Right kidney (tissue), 9 donors: ENCODE measurements around the gene RASA4.
A peak's percentile ranks its signal among the peaks of the same experiment; 100 is the strongest.
"Not testable (repeated sequence)": the region's sequence is repeated elsewhere in the genome, so short reads cannot be mapped to it uniquely, and the experiment has no call there.

ENCODE experiments used
- DNase-seq: peaks from one replicate; pipeline ENCODE4 v3.0.0-alpha.2; 2016
- long read RNA-seq, 8 donors: transcript quantifications; one replicate each; lab custom pipeline, GENCODE V29; 2026

Gene RASA4
- long read RNA-seq, donor 1, full-length matches to known transcripts = 6 of 6 reads
- long read RNA-seq, donor 1, partial matches to known transcripts = 0 of 6 reads
- long read RNA-seq, donor 1, other reads (novel, unspliced or antisense) = 0 of 6 reads
- long read RNA-seq, donor 2, full-length matches to known transcripts = 1 of 1 reads
- long read RNA-seq, donor 2, partial matches to known transcripts = 0 of 1 reads
- long read RNA-seq, donor 2, other reads (novel, unspliced or antisense) = 0 of 1 reads
- long read RNA-seq, donor 3, full-length matches to known transcripts = 3 of 3 reads
- long read RNA-seq, donor 3, partial matches to known transcripts = 0 of 3 reads
- long read RNA-seq, donor 3, other reads (novel, unspliced or antisense) = 0 of 3 reads
- long read RNA-seq, donor 4, full-length matches to known transcripts = 5 of 14 reads
- long read RNA-seq, donor 4, partial matches to known transcripts = 0 of 14 reads
- long read RNA-seq, donor 4, other reads (novel, unspliced or antisense) = 9 of 14 reads
- long read RNA-seq, donor 5, full-length matches to known transcripts = 7 of 7 reads
- long read RNA-seq, donor 5, partial matches to known transcripts = 0 of 7 reads
- long read RNA-seq, donor 5, other reads (novel, unspliced or antisense) = 0 of 7 reads
- long read RNA-seq, donor 6, full-length matches to known transcripts = 5 of 5 reads
- long read RNA-seq, donor 6, partial matches to known transcripts = 0 of 5 reads
- long read RNA-seq, donor 6, other reads (novel, unspliced or antisense) = 0 of 5 reads
- long read RNA-seq, donor 7, partial matches to known transcripts = 0 of 3 reads
- long read RNA-seq, donor 7, other reads (novel, unspliced or antisense) = 0 of 3 reads
- long read RNA-seq, donor 8, partial matches to known transcripts = 0 of 2 reads
- long read RNA-seq, donor 8, other reads (novel, unspliced or antisense) = 0 of 2 reads

DNA sequence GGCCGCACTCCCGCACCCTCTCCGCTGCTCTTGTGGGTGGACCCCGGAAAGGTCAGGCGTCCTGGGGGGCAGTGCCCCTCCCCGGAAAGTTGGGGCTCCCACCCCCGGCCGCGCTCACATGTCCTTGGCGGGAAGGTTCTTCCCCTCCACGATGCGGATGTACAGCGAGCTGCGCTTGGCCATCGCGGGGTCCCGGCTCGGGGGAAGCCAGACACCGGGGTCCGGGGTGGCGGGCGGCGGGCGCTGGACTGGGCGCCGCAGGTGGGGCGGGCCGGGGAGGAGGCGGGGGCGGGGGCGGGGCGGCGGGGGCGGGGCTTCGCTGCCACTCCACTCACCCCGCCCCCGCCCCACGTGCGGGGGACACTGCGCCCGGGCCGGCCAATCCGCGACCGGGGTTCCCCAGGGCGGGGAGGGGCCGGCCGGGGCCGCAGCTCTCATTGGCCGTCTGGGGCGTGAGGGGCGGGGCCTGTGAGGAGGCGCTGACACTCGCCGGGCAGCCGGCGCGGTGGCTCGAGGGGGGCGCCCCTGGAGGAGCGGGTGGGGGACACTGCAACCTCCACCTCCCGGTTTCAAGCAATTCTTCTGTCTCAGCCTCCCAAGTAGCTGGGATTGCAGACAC lies at the start of gene RASA4:
Gene RASA4 (minus strand): TSS at position 250 of the 619 bp plus-strand sequence. CDS start 67 bp downstream, at position 183.
- not testable (repeated sequence) for DNase-seq

DNA sequence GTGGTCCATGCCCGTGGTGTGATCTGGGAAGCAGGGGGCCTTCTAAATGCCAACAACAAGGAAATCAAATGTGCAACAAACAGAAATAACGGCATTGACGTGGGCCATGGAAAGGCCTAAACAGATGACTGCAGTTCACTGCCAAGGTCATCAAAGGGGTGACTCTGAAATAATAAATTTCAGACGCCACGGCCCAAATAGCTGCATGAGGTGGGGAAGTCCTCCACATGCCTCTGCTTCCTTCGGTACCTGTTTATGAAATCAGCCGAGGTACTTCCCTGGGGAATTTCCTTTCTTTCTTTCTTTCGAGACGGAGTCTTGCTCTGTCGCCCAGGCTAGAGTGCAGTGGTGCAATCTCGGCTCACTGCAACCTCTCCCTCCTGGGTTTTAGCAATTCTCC lies 48.2 kb upstream of the RASA4 start:
- not testable (repeated sequence) for DNase-seq

DNA sequence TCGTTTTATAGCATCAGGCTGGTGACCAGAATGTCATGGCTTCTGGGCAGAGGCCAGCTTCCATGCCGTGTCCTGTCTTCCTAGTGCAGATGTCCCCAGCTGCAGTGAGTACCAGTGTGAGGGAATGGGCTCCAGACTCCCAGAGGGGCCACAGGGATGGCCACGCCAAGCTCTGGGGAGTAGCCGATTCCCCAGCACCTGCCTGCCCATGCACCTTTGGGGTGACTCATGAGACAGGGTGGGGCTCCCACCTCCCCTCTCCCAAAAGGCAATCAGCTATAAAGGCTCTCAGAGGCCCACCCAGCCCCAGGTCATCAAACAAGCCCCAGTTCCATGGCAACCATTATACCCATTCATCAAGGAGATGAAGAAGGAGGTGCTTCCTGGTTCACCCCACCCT lies 33.4 kb upstream of the RASA4 start, which contains the start of gene SPDYE2B:
Gene SPDYE2B (plus strand): TSS at position 396 of the 400 bp plus-strand sequence. CDS start 2,030 bp downstream, outside the sequence.
- not testable (repeated sequence) for DNase-seq

DNA sequence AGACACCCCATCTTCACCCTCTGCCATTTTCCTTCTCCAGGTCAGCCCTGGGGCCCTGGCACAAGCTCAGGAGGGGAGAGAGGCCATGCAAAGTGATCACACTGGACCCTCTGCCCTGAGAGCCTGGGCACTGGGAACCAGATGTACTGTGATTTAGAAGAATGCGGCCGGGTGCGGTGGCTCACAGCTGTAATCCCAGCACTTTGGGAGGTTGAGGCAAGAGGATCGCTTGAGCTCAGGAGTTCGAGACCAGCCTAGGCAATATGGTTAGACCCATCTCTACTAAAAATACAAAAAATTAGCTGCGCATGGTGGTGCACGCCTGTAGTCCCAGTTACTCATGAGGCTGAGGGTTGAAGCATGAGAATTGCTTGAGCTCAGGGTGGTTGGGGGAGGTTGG lies 31.3 kb upstream of the RASA4 start:
- DNase-seq = not testable (repeated sequence)

DNA sequence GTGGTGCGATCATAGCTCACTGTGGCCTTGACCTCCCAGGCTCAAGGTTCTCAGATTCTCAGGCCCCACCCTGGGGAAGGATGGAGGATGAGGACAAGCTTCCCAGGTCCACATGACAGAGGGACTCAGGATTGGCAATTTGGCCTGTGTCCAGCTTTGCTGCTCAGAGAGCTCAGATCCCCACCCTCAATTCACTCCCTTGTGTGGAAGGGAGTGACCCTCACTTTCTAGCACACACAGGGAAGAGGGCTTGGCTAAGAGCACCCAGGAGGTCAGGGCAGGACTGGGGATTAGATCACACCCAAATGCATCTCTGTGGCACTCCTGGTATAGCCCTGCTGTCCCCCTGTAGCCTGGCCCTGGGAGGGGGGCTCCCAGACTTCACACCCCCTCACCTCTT lies 26.8 kb upstream of the RASA4 start:
- DNase-seq = not testable (repeated sequence)

DNA sequence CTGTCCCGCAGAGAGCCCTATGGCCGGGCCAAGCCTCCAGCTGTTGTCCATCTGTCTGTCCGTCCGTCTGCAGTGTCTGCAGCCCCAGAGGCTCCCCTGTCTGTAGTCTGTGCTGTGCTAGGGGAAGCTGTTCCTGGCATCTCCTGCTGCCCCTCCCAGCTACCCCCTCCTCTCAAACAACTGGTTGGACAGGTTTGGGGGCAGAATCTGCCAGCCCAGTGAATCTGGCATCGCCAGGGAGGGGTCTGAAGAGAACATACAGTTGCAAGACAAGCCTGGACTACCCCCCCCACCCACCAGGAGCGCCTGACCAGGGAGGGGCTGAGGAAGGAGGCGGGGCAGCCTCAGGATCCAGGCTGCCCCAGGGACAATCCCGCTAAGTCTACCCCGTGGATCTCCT lies 26.1 kb upstream of the RASA4 start, which contains the start of gene UPK3BL1:
Gene UPK3BL1 (minus strand): TSS at position 101 of the 400 bp plus-strand sequence. CDS start 50 bp downstream, at position 51.
- DNase-seq = not testable (repeated sequence)

DNA sequence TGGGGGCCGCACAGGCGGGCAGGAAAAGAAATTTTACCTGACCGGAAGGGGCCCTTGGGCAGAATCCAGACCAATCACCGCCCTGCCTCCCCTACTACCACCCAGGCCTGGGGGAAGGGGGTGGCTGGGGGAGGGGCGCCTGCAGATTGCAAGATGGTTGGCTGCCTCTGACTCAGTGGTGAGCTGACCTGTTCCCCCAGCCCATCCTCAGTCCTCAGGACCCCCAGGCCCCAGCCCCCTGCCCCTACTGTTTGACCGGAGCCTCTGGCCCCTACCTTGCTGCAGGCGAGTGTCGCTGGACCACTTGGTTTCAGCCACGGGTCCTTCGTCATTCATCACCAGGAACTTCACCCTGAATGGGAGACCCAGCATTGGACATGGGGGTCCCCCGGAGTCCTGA lies 22.3 kb upstream of the RASA4 start:
- DNase-seq = not testable (repeated sequence)

DNA sequence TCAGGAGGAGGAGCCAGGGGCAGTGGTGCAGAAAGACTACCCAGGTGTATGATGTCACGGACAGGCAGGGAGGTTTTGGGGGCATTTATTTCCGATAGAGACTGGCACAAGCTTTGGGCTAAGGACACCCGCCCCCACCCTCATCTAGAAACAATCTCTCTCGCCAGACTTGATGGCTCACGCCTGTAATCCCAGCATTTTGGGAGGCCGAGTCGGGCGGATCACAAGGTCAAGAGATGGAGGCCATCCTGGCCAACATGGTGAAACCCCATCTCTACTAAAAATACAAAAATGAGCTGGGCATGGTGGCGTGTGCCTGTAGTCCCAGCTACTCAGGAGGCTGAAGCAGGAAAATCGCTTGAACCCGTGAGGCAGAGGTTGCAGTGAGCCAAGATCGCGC lies 20.4 kb upstream of the RASA4 start:
- DNase-seq = not testable (repeated sequence)

DNA sequence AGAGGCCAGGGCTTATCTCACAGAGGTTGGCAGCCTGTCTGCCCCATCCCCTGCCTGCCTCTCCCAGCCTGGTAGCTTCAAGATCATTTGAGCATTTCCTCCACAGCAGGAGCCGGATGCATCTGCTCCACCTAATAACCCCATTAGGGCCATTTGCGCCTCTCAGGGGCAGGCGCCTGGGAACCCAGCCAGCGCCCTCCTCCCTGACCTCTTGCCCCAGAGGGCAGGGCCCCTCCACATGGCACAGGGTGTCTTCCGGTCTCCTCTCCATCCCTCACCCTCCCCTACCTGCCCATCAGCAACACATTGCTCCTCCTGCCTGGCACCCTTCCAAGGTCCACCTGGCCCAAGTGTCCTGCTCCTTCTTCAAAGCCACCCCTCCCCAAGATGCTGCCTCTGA lies 18.8 kb upstream of the RASA4 start:
- DNase-seq = not testable (repeated sequence)

DNA sequence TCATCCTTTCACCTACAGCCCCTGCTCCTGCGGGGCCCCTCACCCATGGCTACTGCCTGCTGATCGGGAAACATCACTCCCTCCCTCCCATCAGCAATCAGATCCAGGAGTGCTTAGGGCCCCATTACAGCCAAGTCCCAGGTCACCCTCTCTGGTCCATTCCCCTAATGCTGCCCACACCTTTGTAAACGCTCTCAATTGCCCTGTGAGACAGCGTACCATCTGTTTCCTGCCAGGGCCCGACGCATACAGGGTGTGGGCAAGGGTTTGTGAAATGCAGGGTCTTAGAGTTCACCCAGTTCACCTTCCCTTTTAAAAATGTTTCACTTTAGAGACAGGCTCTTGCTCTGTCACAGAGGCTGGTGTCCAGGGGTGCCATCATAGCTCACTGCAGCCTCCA lies 17.7 kb upstream of the RASA4 start:
- not testable (repeated sequence) for DNase-seq

DNA sequence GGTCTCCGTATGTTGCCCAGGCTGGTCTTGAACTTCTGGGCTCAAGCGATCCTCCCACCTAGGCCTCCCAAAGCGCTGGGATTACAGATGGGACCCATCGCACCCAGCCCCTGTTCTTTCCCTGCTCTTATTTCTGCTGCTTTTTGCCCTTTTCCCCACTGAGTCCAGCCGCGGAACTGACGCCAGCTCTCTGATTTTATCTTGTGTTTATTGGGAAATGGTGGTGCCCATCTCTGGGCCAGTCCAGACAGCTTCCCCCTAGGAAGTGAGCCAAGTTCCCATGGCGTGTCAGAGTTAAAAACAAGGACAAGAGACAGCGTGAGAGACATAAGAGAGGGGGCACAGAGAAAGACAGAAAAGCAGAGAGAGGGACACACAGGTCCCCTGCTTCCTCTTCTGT lies 14.1 kb upstream of the RASA4 start:
- DNase-seq = not testable (repeated sequence)

DNA sequence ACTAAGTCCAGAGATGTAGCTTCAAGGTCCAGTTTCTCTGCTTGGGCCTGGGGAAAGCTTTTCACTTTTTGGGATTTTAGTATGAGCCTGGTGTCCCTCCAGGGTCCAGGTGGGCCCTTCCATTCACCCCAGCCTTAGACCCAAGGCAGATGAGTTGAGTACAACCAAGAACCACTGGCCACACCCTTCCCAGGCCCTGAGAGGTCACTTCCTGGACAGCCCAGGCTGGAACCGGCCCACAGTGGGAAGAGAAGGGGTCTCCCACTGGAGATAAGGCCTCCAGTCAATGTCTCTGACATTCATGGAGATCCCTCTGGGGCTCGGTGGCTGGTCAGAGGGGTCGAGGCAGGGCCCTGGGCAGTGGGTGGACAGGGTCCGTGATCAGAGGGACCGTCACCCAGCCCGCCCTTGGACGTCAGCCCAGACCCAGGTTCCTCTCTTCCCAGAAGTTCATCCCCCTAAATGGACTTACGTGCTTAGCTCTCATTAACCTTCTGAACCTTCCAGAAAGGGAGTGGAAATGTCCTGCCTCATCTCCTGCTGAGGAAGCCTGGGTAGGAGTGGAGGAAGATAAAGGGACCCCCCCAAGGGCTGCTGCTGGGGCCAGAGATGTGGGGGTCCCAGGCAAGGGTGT lies 10.8 kb upstream of the RASA4 start:
- DNase-seq = not testable (repeated sequence)

DNA sequence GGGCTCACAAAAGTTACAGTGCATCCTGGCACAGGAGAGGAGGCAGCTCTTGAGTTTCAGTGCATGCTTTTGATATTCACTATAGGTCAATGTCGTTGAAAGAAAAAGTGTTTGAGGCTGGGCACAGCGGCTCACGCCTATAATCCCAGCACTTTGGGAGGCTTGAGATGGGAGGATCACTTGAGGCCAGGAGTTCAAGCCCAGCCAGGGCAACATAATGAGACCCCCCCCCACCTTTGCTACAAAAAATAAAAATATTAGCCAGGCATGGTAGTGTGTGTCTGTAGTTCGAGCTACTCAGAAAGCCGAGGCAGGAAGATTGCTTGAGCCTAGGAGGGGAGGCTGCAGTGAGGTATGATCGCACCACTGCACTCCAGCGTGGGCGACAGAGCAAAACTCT lies 1.6 kb upstream of the RASA4 start:
- not testable (repeated sequence) for DNase-seq

DNA sequence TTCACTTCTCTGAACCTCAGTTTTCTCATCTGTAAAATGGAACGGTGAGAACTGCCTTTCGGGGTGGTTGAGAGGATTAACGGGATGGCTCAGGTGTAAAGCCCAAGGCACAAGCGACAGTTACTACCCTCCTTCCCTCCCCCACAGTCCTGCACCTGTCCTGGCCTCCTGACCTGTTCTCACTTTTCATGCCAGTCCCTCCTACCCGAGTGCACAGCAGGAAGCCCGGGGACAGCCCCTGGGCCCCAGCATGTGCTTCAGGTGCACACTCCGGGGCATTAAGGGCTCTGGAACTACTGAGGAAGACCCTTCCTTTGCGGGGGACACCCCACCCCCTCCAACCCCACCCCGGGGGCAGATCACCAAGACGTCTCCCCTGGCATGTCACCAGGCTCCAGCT lies 626 bp downstream of the RASA4 start:
- not testable (repeated sequence) for DNase-seq

DNA sequence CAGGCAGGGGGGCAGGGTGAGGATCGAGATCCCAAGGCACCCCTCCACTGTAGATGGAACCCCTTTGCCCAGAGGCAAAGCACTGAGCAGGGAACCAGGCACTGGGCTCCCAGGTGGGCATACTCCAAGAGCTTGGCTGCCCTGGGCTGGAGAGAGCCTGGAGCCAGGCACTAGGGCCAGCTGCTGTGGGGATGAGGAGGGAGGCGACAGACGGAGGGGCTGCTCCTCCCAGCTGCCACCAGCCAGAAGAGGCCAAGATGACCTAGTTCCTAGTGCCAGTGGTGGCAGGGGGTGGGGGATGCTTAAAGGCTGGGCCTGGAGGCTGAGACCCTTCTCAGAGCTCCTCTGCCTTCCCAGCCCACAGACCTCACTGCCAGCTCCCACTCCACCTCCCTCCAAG lies 1.7 kb downstream of the RASA4 start:
- not testable (repeated sequence) for DNase-seq

DNA sequence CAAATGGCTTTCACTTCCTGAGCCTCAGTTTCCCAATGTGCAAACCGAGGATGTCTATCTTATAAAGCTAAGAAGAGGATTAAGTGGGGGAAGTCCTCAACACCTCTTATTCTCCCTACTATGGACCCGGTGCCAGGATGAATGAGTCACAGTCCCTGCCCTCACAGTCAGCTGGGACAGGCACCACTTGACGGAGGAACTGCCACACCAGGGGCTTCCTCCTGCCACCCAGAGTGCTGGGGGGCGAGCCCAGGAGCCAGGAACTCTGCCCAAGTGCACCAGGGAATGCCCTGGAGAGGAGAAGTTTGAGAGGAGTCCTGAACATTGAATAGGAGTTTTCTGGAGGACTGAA lies 2.2 kb downstream of the RASA4 start:
- DNase-seq = not testable (repeated sequence)

DNA sequence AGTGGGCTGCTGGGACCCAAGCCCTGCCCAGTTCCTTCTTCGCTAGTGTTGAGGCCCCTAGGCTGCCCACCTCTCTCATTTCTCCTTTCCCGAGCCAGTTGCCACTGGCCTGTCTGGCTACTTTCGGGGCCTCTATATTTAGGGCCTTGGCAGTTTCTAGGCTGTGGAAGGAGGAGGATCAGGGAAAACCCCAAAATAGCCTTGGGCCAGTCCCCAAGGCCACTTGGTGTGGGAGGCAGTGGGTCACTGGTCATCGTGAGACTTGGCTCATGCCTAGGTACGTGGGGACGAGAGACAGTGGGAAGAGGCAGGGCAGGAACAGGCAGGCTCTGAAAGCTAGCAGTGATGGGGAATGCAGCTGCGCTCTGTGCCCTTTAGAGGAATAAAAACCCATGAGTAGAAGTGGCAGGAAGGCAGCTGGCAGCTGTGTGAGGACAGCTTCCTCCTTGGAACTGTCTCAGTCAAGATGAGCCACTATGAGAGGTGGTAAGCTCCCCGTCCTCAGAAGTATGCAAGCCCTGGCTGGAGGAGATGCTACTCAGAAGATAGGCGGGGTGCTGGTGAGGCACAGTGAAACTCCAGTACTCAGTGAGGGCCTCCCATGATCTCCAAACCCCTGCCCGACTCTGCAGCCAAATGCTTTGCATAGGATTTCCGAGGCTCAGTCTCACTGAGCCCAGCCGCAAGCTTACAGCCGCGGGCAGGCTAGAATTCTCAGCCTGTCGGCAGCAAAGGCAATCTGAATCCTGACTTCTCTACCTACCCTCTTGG lies 2.8 kb downstream of the RASA4 start:
- not testable (repeated sequence) for DNase-seq

DNA sequence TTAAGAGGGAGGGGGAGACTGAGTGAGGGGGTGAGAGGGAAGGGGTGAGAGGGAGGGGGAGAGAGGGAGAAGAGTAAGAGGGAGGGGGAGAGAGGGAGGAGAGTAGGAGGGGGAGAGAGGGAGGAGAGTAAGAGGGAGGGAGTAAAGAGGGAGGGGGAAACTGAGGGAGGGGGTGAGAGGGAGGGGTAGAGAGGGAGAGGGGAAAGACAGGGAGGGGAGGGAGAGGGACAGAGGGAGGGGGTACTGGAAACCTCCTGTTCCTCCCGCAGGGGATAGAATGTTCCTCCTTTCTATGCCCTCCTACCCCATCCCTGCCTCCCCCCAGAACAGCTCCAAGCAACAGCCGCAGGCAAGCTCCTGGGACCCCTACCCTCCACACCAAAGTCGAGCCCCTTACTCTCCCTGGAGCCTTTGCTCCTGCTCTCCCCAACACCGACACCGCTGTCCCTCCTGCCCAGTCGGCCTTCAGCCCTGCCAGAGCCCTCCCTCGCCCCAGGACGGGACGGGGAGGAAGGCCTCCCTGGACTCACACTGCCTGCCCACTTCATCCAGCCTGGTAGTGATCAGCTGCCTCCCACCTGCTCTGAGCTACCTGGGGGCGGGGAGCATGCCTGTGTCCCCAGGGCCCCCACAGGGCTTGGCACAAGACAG lies 4.8 kb downstream of the RASA4 start:
- peak; percentile 41 for DNase-seq

DNA sequence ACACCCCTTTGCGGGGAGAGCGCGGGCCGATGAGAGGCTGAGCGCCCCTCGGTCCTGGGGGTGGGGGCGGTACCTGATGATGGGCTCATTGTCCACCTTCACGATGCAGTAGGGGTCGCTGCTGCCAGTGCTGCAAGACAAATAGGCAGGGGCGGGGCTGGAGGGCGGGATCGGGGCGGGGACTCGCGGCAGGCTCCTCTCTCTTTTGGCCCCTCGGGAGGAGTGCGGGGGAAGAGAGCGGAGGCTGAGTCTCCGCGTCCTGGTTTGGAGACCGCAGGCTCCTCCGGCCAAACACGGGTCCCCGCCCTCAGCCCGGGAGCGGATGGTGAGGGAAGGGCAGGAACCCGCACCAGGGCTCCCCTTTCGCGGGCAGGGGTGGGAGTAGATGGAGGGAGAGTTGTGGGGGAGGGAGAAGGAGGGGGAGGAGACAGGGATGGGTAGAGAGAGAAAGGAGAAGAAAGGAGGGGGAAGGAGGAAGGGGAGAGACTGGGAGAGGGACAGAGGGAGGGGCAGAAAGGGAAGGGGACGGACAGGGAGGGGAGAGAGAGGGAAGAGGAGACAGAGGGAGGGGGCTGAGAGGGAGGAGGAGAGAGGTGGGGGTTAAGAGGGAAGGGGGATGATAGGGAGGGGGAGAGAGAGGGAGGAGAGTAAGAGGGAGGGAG lies 5.4 kb downstream of the RASA4 start:
- DNase-seq = not testable (repeated sequence)

DNA sequence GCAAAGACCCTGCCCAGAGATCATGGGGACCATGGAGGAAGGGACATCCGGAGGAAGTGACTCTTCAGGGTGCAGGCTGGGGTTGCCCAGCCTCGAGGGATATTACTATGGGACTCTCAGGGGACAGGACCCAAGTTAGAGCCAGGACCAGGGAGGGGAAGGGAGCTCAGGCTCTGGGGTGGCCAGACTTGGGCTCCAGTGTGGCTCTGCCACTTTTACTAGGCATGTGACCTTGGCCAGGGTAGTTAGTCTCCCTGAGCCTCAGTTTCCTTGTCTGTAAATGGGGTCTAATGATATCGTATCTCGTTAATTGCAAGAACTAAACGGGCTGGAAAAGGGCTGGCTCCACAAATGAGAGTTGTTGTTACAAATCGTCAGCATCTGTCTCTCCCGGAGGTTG lies 6.1 kb downstream of the RASA4 start:
- DNase-seq = not testable (repeated sequence)
